ENCODE measurements around the gene AKR1C2.

GRCh38 chr10:5043716-5044115 is 40.1 kb upstream of the AKR1C2 start:
- TF ChIP-seq POLR2AphosphoS5 (IDR thresholded peaks at IDR 0.05; ENCODE audit: low read depth, low read length): no peak
- no peak for TF ChIP-seq TAF1 (IDR thresholded peaks at IDR 0.05; ENCODE audit: low read depth, low read length)
- no peak for TF ChIP-seq POLR2A (IDR thresholded peaks at IDR 0.05; ENCODE audit: low read depth, low read length)
- no peak for TF ChIP-seq SPI1 (IDR thresholded peaks at IDR 0.05; ENCODE audit: low read depth, low read length)
- no peak for TF ChIP-seq PAX5 (IDR thresholded peaks at IDR 0.05; ENCODE audit: insufficient read depth, low read length, severe bottlenecking)
- TF ChIP-seq POU2F2 (IDR thresholded peaks at IDR 0.05; ENCODE audit: low read depth, low read length): no peak

All from GM12891 (cell line).